Stomach (tissue), 9 donors: ENCODE results near the gene UNC79. TPM values are rescaled to one million over a fixed set of nuclear protein-coding genes. Genes with fewer than 3 reads are reported as not detected.

ENCODE experiments used
- DNase-seq, 2 donors: peaks; one replicate each; pipeline versions ENCODE4 v3.0.0 to v3.0.0-alpha.2; 2013 to 2019
- H3K27ac ChIP-seq, 5 donors: fragments of 200-600 bp in 4 of 5; sonication (generic) in 4 of 5; one replicate each; pipeline ENCODE4 v1.5.1; 2013 to 2019; ENCODE audit warnings: mild to moderate bottlenecking in 1 of 5, moderate library complexity in 1 of 5
- H3K27me3 ChIP-seq, 3 donors: fragments of 200-600 bp; sonication (generic); one replicate each; pipeline ENCODE4 v1.5.1; 2017 to 2019; ENCODE audit warnings: mixed run types in 1 of 3
- H3K36me3 ChIP-seq, 4 donors: fragments of 200-600 bp; sonication (generic); 1 replicate in 3 of 4; 2 replicates in 1 of 4; pipeline ENCODE4 v1.5.1; 2016 to 2019
- H3K4me1 ChIP-seq, 4 donors: fragments of 200-600 bp; sonication (generic); one replicate each; pipeline ENCODE4 v1.5.1; 2016 to 2019
- H3K4me3 ChIP-seq, 4 donors: fragments of 200-600 bp; sonication (generic) in 3 of 4; one replicate each; pipeline ENCODE4 v1.5.1; 2016 to 2019; ENCODE audit warnings: mild to moderate bottlenecking in 1 of 4
- H3K9me3 ChIP-seq, 4 donors: fragments of 200-600 bp; sonication (generic); one replicate each; pipeline ENCODE4 v1.5.1; 2016 to 2019
- CTCF ChIP-seq, 7 experiments: fragments of 450-650 bp in 4 of 7; fragments of 200-600 bp in 3 of 7; sonication (generic) in 3 of 7; IDR thresholded peaks; one replicate each; pipeline ENCODE4 v1.5.1; 2016 to 2019; ENCODE audit warnings: antibody characterized with exemption in 7 of 7, control low read depth in 2 of 7, mild to moderate bottlenecking in 1 of 7
- EP300 ChIP-seq: sonication (generic); formaldehyde crosslinking; IDR thresholded peaks from one replicate; pipeline ENCODE4 v1.6.1; 2017; ENCODE audit warnings: antibody characterized with exemption
- POLR2A ChIP-seq, 4 donors: fragments of 450-650 bp; IDR thresholded peaks; one replicate each; pipeline ENCODE4 v1.6.1; 2016; ENCODE audit warnings: antibody characterized with exemption in 4 of 4, control low read depth in 2 of 4, mild to moderate bottlenecking in 1 of 4, moderate library complexity in 1 of 4
- POLR2AphosphoS5 ChIP-seq, 3 donors: sonication (generic); formaldehyde crosslinking; IDR thresholded peaks; one replicate each; pipeline ENCODE4 v1.6.1; 2016; ENCODE audit warnings: antibody characterized with exemption in 3 of 3
- WGBS, 5 donors: extraction: QIAGEN DNeasy Blood & Tissue Kit in 3 of 5; methylation state at CpG; one replicate each; pipeline versions ENCODE4 v1.1.5 to v1.1.7; 2013 to 2018; 5-methylcytosine and 5-hydroxymethylcytosine counted together
- intact Hi-C: fragments of 100-400 bp; cut with DNase I; formaldehyde crosslinking; loops from one replicate; pipeline ENCODE4 v1.15.1; 2023; ENCODE audit warnings: low total_unique reads
- polyA plus RNA-seq, 3 donors: library from polyadenylated mRNA; stranded (reverse); fragments of 200-250 nt; gene quantifications; one replicate each; pipeline ENCODE4 v1.2.3, GENCODE V29; 2013
- total RNA-seq, 5 donors: library from RNA; depleted of rRNA; stranded (reverse); fragments of >200 nt; gene quantifications; one replicate each; pipeline versions ENCODE4 v1.1.0 to v1.2.3, GENCODE V29; 2014 to 2016
- donor health status: healthy with polysubstance abuse.
- donor health status: Bipolar disorder and iron deficiency.
- donor health status: healthy.

UNC79 gene
- total and polyA plus RNA-seq, 8 donors = under 0.01 to 1.9 (median 0.35) TPM; not detected in 2

GRCh38 chr14:93723001-93723400, 292.3 kb downstream of the UNC79 start:
- Histone ChIP-seq H3K4me1 (peaks cover 0 to 6% (median 0%) of the 10 kb centered on the region in 4 donors), H3K27me3 (no peaks in the 10 kb centered on the region), H3K27ac (no peak overlapping the region), H3K9me3 (no peaks in the 10 kb centered on the region), H3K36me3 (peaks cover 0 to 40% (median 13%) of the 10 kb centered on the region in 4 donors), H3K4me3 (no peak overlapping the region)
- intact Hi-C loops = no loop called here
- DNase-seq = no peak
- 74 to 94% (median 89%) methylated on average over 4 of the region's 4 CpGs for WGBS, 5 donors
- TF ChIP-seq EP300 = no peak
- TF ChIP-seq CTCF (IDR thresholded peaks at IDR 0.05) = no peak
- no peak for TF ChIP-seq POLR2AphosphoS5 (IDR thresholded peaks at IDR 0.05)
- TF ChIP-seq POLR2A (IDR thresholded peaks at IDR 0.05) = no peak

GRCh38 chr14:93725002-93725582, 294.4 kb downstream of the UNC79 start:
- WGBS, 5 donors = 78 to 89% (median 85%) methylated on average over 20 to 21 of the region's 21 CpGs
- intact Hi-C loops = no loop called here

GRCh38 chr14:93725993-93726392, 295.3 kb downstream of the UNC79 start:
- no peaks in the 10 kb centered on the region for H3K9me3 ChIP-seq
- peaks cover 0 to 49% (median 9%) of the 10 kb centered on the region in 4 donors for H3K36me3 ChIP-seq
- intact Hi-C loops = no loop called here
- H3K4me1 ChIP-seq = peaks cover 0 to 6% (median 0%) of the 10 kb centered on the region in 4 donors
- no peaks in the 10 kb centered on the region for H3K27me3 ChIP-seq
- DNase-seq = no peak
- H3K27ac ChIP-seq = no peak overlapping the region
- TF ChIP-seq EP300 = no peak
- no peak for TF ChIP-seq POLR2A (IDR thresholded peaks at IDR 0.05)
- TF ChIP-seq POLR2AphosphoS5 (IDR thresholded peaks at IDR 0.05) = no peak
- TF ChIP-seq CTCF (IDR thresholded peaks at IDR 0.05) = no peak
- no peak overlapping the region for H3K4me3 ChIP-seq
- WGBS, 5 donors = 86 to 96% (median 92%) methylated on average over 7 to 9 of the region's 9 CpGs

More at GRCh38 chr14:93725002-93725582, 294.4 kb downstream of the UNC79 start:
- Histone ChIP-seq H3K36me3 (peaks cover 0 to 56% (median 16%) of the 10 kb centered on the region in 4 donors), H3K27ac (no peak overlapping the region), H3K4me1 (peaks cover 0 to 6% (median 0%) of the 10 kb centered on the region in 4 donors), H3K4me3 (no peak overlapping the region), H3K27me3 (no peaks in the 10 kb centered on the region), H3K9me3 (no peaks in the 10 kb centered on the region)
- TF ChIP-seq EP300 (no peak), POLR2A (IDR thresholded peaks at IDR 0.05) (no peak), POLR2AphosphoS5 (IDR thresholded peaks at IDR 0.05) (no peak), CTCF (IDR thresholded peaks at IDR 0.05) (no peak)
- no peak for DNase-seq

- peaks cover 0 to 6% (median 0%) of the 10 kb centered on the region in 4 donors for H3K4me1 ChIP-seq
- no peak for TF ChIP-seq POLR2A (IDR thresholded peaks at IDR 0.05)
- TF ChIP-seq EP300 = no peak
- TF ChIP-seq CTCF (IDR thresholded peaks at IDR 0.05) = no peak
- TF ChIP-seq POLR2AphosphoS5 (IDR thresholded peaks at IDR 0.05) = no peak
- H3K27ac ChIP-seq = no peak overlapping the region
- no peaks in the 10 kb centered on the region for H3K27me3 ChIP-seq
- 84 to 90% (median 87%) methylated on average over 18 to 23 of the region's 23 CpGs for WGBS, 5 donors
- peaks cover 0 to 45% (median 4%) of the 10 kb centered on the region in 4 donors for H3K36me3 ChIP-seq
- intact Hi-C loops = no loop called here
- H3K4me3 ChIP-seq = no peak overlapping the region
- DNase-seq = no peak
- no peaks in the 10 kb centered on the region for H3K9me3 ChIP-seq
Measured at GRCh38 chr14:93727039-93727740, 296.5 kb downstream of the UNC79 start.
